Measurements from ENCODE around the gene TIMM44. TPM values are rescaled to one million over a fixed set of nuclear protein-coding genes. Genes with fewer than 3 reads are reported as not detected.
A peak's percentile ranks its signal among the peaks of the same experiment; 100 is the strongest.

The TIMM44 gene
- total and polyA plus RNA-seq, 10 of the 15 experiments (the other 5 are each of a cell fraction or from before 2014, with no cell fraction given), result 6.6 to 90.7 (median 57.6) TPM

DNA sequence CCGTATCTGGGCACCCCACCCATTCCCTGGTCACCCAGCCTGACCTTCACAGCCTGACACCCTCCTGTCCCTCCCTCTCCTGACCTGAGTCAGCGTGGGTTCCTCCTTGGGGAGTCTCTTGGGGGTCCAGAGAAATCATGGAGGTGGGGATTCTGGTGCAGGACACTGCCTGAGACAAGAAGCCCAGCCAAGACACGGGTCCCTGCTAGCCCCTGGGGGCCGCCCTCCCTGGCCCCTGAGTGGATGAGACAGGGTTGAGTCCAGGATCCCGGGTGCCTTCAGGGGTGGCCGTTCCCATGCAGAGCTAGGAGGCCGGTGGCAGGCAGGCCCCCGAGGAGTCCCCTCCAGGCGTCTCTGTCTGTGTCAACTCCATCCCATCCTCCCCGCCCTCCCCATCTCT is 38.2 kb downstream of the TIMM44 start:
- TF ChIP-seq CBFB (IDR thresholded peaks at IDR 0.05; ENCODE audit: low read depth) (no peak), FOXM1 (IDR thresholded peaks at IDR 0.05; ENCODE audit: low read depth, low read length) (no peak), RCOR1 (conservative IDR thresholded peaks at IDR 0.05; ENCODE audit: low read depth, low read length) (no peak), ASH2L (IDR thresholded peaks at IDR 0.05; ENCODE audit: borderline replicate concordance, low read depth) (no peak), SPI1 (IDR thresholded peaks at IDR 0.05; ENCODE audit: borderline replicate concordance, insufficient read depth, low read depth, low read length) (no peak), ZNF622 (IDR thresholded peaks at IDR 0.05) (no peak), CHD2 (IDR thresholded peaks at IDR 0.05; ENCODE audit: borderline replicate concordance, low read depth, low read length) (no peak), EED (IDR thresholded peaks at IDR 0.05; ENCODE audit: low read depth) (no peak), RAD21 (IDR thresholded peaks at IDR 0.05; ENCODE audit: insufficient read depth, low read depth, low read length) (no peak), MXI1 (IDR thresholded peaks at IDR 0.05; ENCODE audit: low read depth, low read length) (no peak), ZNF274 (IDR thresholded peaks at IDR 0.05; ENCODE audit: insufficient read depth, insufficient read length) (no peak), MYB (IDR thresholded peaks at IDR 0.05; ENCODE audit: borderline replicate concordance, low read depth, low read length) (no peak), SMAD5 (IDR thresholded peaks at IDR 0.05; ENCODE audit: low read depth) (no peak), ZNF24 (IDR thresholded peaks at IDR 0.05) (no peak), ATF7 (IDR thresholded peaks at IDR 0.05; ENCODE audit: low read depth) (no peak), WRNIP1 (IDR thresholded peaks at IDR 0.05; ENCODE audit: borderline replicate concordance, low read depth, low read length) (no peak), TCF3 (IDR thresholded peaks at IDR 0.05; ENCODE audit: borderline replicate concordance, insufficient read depth, low read depth, low read length) (no peak)
- TF ChIP-seq, protein P1, sequence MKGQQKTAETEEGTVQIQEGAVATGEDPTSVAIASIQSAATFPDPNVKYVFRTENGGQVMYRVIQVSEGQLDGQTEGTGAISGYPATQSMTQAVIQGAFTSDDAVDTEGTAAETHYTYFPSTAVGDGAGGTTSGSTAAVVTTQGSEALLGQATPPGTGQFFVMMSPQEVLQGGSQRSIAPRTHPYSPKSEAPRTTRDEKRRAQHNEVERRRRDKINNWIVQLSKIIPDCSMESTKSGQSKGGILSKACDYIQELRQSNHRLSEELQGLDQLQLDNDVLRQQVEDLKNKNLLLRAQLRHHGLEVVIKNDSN (IDR thresholded peaks at IDR 0.05; ENCODE audit: borderline replicate concordance, extremely low read length, insufficient read depth, low read depth, low read length), result no peak
- TF ChIP-seq, protein P2, sequence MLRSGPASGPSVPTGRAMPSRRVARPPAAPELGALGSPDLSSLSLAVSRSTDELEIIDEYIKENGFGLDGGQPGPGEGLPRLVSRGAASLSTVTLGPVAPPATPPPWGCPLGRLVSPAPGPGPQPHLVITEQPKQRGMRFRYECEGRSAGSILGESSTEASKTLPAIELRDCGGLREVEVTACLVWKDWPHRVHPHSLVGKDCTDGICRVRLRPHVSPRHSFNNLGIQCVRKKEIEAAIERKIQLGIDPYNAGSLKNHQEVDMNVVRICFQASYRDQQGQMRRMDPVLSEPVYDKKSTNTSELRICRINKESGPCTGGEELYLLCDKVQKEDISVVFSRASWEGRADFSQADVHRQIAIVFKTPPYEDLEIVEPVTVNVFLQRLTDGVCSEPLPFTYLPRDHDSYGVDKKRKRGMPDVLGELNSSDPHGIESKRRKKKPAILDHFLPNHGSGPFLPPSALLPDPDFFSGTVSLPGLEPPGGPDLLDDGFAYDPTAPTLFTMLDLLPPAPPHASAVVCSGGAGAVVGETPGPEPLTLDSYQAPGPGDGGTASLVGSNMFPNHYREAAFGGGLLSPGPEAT (IDR thresholded peaks at IDR 0.05; ENCODE audit: low read depth), result no peak
- TF ChIP-seq, protein P3, sequence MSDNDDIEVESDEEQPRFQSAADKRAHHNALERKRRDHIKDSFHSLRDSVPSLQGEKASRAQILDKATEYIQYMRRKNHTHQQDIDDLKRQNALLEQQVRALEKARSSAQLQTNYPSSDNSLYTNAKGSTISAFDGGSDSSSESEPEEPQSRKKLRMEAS (IDR thresholded peaks at IDR 0.05; ENCODE audit: low read depth, low read length), result no peak
- Histone ChIP-seq H3K27ac (ENCODE audit: control insufficient read depth, insufficient read depth) (peak overlapping the region; percentile 81; the same call in 1 of the 2 replicates), H3K4me1 (ENCODE audit: control insufficient read depth, insufficient read depth, low read length) (peaks cover 14% of the 10 kb centered on the region), H2AFZ (ENCODE audit: control insufficient read depth, low read depth, low read length) (no peak overlapping the region), H4K20me1 (ENCODE audit: control insufficient read depth, insufficient read depth) (peaks cover 9% of the 10 kb centered on the region; the same call in 1 of the 2 replicates), H3K9ac (ENCODE audit: control insufficient read depth, insufficient read depth, low read length) (peak overlapping the region; percentile 93), H3K27me3 (replicated peaks in 1 of 2; ENCODE audit: control insufficient read depth in 2 of 2, insufficient read depth in 2 of 2, low read length in 1 of 2) (no peaks in the 10 kb centered on the region), H3K4me3 (peak overlapping the region; percentile 95), H3K36me3 (ENCODE audit: control insufficient read depth in 2 of 2, insufficient read depth in 2 of 2, low read length in 1 of 2) (peaks cover 0 to 2% of the 10 kb centered on the region in 2 experiments; a peak in 2 of 4 replicates), H3K9me3 (replicated peaks; ENCODE audit: control insufficient read depth, insufficient read depth, low read length) (no peaks in the 10 kb centered on the region), H3K4me2 (ENCODE audit: control insufficient read depth, insufficient read depth) (peak overlapping the region; percentile 98), H3K79me2 (ENCODE audit: control insufficient read depth, insufficient read depth, low read length) (peaks cover 36% of the 10 kb centered on the region)
- ATAC-seq (no peak), DNase-seq (ENCODE audit: low read depth, low spot score) (no peak), FAIRE-seq (no peak)
- ChIA-PET POLR2A (no interaction called here), SMC1A (ENCODE audit: uncharacterized antibody, unreplicated experiment) (no interaction called here), RAD21 (ENCODE audit: unreplicated experiment) (no interaction called here), CTCF (no interaction called here)
- 80% methylated on average over 9 of the region's 10 CpGs for WGBS (ENCODE audit: insufficient coverage, insufficient replicate concordance, low lambda C conversion rate, missing lambda C conversion rate)
- intact Hi-C loops (cut with micrococcal nuclease; ENCODE audit: unreplicated experiment), result loop anchor here (10.0 kb wide), 1 partner anchor 220 kb away; the partner anchor contains the start of gene TRAPPC5
- in situ Hi-C loops (cut with MboI), result no loop called here
- no TSS peak for BruUV-seq (replicated peaks)

Measured in GM12878 (cell line).